B cell (primary cell): ENCODE results near the gene NKAIN2.

ENCODE experiments used
- CTCF ChIP-seq: fragments of 200-600 bp; IDR thresholded peaks from one replicate; pipeline ENCODE4 v1.8.0; 2022; ENCODE audit warnings: antibody characterized with exemption, mild to moderate bottlenecking
- EZH2 ChIP-seq: IDR thresholded peaks from 2 replicates; pipeline ENCODE4 v1.6.1; 2012; ENCODE audit warnings: borderline replicate concordance, low read depth, mild to moderate bottlenecking, moderate library complexity, low read length; ENCODE audit not compliant: insufficient read depth, poor library complexity, severe bottlenecking

GRCh38 chr6:123962508-123962907 is 158.8 kb downstream of the NKAIN2 start:
- no peak for TF ChIP-seq CTCF
- TF ChIP-seq EZH2, result no peak
